ENCODE results near the gene STOX2.

GRCh38 chr4:183873409-183874185 lies 31.5 kb upstream of the STOX2 start:
- TF ChIP-seq CTCF (IDR thresholded peaks at IDR 0.05; ENCODE audit: extremely low read depth in 1 of 2, insufficient read depth in 1 of 2, low read depth in 1 of 2, low read length in 2 of 2) (no peak), POLR2A (IDR thresholded peaks at IDR 0.05; ENCODE audit: low read depth, low read length) (no peak), POLR2AphosphoS5 (IDR thresholded peaks at IDR 0.05; ENCODE audit: insufficient read depth, low read depth, low read length) (no peak), EZH2 (IDR thresholded peaks at IDR 0.05; ENCODE audit: borderline replicate concordance, low read depth, low read length, severe bottlenecking) (no peak), MYC (IDR thresholded peaks at IDR 0.05; ENCODE audit: low read depth, low read length) (no peak), JUN (IDR thresholded peaks at IDR 0.05; ENCODE audit: borderline replicate concordance, insufficient read depth, insufficient read length, low read depth) (no peak), MAX (IDR thresholded peaks at IDR 0.05; ENCODE audit: insufficient read depth, insufficient read length) (no peak)
